Trophoblast cell (in vitro differentiated cells and primary cell): ENCODE results near the gene HAX1.
"Not testable (repeated sequence)": the region's sequence is repeated elsewhere in the genome, so short reads cannot be mapped to it uniquely, and the experiment has no call there.

Experiments
- DNase-seq, 2 donors: peaks; one replicate each; pipeline ENCODE4 v3.0.0-alpha.2; 2016
- H2AFZ ChIP-seq: 2 replicates; pipeline ENCODE4 v1.6.1; 2013; ENCODE audit warnings: low read length, moderate library complexity, mild to moderate bottlenecking; ENCODE audit not compliant: insufficient read depth, poor library complexity
- H2AK5ac ChIP-seq: 2 replicates; pipeline ENCODE4 v1.6.1; 2013; ENCODE audit warnings: mild to moderate bottlenecking, low read length
- H2BK120ac ChIP-seq: 2 replicates; pipeline ENCODE4 v1.6.1; 2013; ENCODE audit warnings: low read length, mild to moderate bottlenecking, moderate library complexity; ENCODE audit not compliant: insufficient read depth, poor library complexity
- H2BK12ac ChIP-seq: 2 replicates; pipeline ENCODE4 v1.6.1; 2013; ENCODE audit warnings: mild to moderate bottlenecking, low read length, moderate library complexity
- H2BK5ac ChIP-seq: 2 replicates; pipeline ENCODE4 v1.6.1; 2013; ENCODE audit warnings: low read length, low read depth, moderate library complexity, mild to moderate bottlenecking; ENCODE audit not compliant: poor library complexity
- H3K14ac ChIP-seq: 2 replicates; pipeline ENCODE4 v1.6.1; 2013; ENCODE audit warnings: mild to moderate bottlenecking, low read length
- H3K18ac ChIP-seq: 2 replicates; pipeline ENCODE4 v1.6.1; 2013; ENCODE audit warnings: mild to moderate bottlenecking, low read length
- H3K23ac ChIP-seq: 2 replicates; pipeline ENCODE4 v1.6.1; 2013; ENCODE audit warnings: low read length
- H3K27ac ChIP-seq: 2 replicates; pipeline ENCODE4 v1.5.1; 2013; ENCODE audit warnings: low read depth, mild to moderate bottlenecking, inconsistent platforms, low read length, moderate library complexity
- H3K27me3 ChIP-seq: 2 replicates; pipeline ENCODE4 v1.6.1; 2013; ENCODE audit warnings: inconsistent platforms, mild to moderate bottlenecking, low read length, moderate library complexity; ENCODE audit not compliant: insufficient read depth
- H3K36me3 ChIP-seq, 2 experiments: 1 replicate in 1 of 2; 2 replicates in 1 of 2; pipeline ENCODE4 v1.6.1; 2013; ENCODE audit warnings: low read length in 2 of 2, mild to moderate bottlenecking in 2 of 2, moderate library complexity in 1 of 2; ENCODE audit not compliant: insufficient read depth in 2 of 2, control insufficient read depth in 1 of 2
- H3K4ac ChIP-seq: 2 replicates; pipeline ENCODE4 v1.6.1; 2013; ENCODE audit warnings: low read depth, mild to moderate bottlenecking, low read length, moderate library complexity
- H3K4me1 ChIP-seq, 2 experiments: 1 replicate in 1 of 2; 2 replicates in 1 of 2; pipeline ENCODE4 v1.6.1; 2013; ENCODE audit warnings: low read length in 2 of 2, mild to moderate bottlenecking in 2 of 2, moderate library complexity in 1 of 2; ENCODE audit not compliant: insufficient read depth in 2 of 2, control insufficient read depth in 1 of 2
- H3K4me2 ChIP-seq: 2 replicates; pipeline ENCODE4 v1.6.1; 2013; ENCODE audit warnings: inconsistent platforms, mild to moderate bottlenecking, low read length, moderate library complexity
- H3K4me3 ChIP-seq: 2 replicates; pipeline ENCODE4 v1.5.1; 2013; ENCODE audit warnings: mild to moderate bottlenecking, low read depth, low read length, inconsistent platforms
- H3K79me1 ChIP-seq: one replicate; pipeline ENCODE4 v1.6.1; 2013; ENCODE audit warnings: low read length
- H3K79me2 ChIP-seq: 2 replicates; pipeline ENCODE4 v1.6.1; 2013; ENCODE audit warnings: low read length, mild to moderate bottlenecking; ENCODE audit not compliant: control insufficient read depth, insufficient read depth, poor library complexity
- H3K9ac ChIP-seq: 2 replicates; pipeline ENCODE4 v1.6.1; 2013; ENCODE audit warnings: mild to moderate bottlenecking, low read length
- H3K9me3 ChIP-seq: 2 replicates; pipeline ENCODE4 v1.6.1; 2013; ENCODE audit warnings: low read depth, mild to moderate bottlenecking, control low read depth, inconsistent platforms, low read length; ENCODE audit not compliant: insufficient read depth
- H4K12ac ChIP-seq: 2 replicates; pipeline ENCODE4 v1.6.1; 2013; ENCODE audit warnings: low read depth, mild to moderate bottlenecking, low read length, moderate library complexity
- H4K8ac ChIP-seq: 2 replicates; pipeline ENCODE4 v1.6.1; 2013; ENCODE audit warnings: low read depth, mild to moderate bottlenecking, low read length, moderate library complexity
- H4K91ac ChIP-seq: one replicate; pipeline ENCODE4 v1.6.1; 2013; ENCODE audit warnings: low read depth, mild to moderate bottlenecking, low read length, moderate library complexity
- WGBS: extraction: QIAGEN DNeasy Blood & Tissue Kit; methylation state at CpG from one replicate; pipeline ENCODE4 v1.1.7; 2013; ENCODE audit warnings: missing lambda C conversion rate; ENCODE audit not compliant: insufficient read length, insufficient coverage; ENCODE audit errors: extremely low coverage; 5-methylcytosine and 5-hydroxymethylcytosine counted together

HAX1 gene

DNA sequence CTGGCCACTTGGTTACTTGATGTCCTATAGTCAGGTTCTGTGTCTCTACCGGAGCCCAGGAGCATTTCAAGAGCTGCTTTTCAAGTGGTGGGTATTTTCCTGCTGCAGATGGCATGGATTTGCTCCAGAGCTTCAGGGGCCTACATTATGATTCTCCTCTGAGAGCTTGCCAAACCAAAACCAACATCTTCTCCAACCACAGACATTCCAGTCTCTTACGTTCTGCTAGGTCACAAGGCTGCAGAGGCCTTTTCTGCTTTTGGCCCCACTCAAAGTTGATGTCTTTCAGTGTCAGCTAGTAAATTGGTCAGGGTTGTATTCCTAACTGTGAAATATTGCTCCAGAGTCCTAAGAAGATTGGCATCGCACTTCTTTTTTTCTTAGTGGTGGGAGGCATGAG, 33.7 kb downstream of the HAX1 start:
- Histone ChIP-seq H2AK5ac (no peak overlapping the region), H3K36me3 (no peaks in the 10 kb centered on the region), H3K27ac (no peak overlapping the region), H4K8ac (no peak overlapping the region), H3K18ac (no peak overlapping the region), H3K4me2 (no peak overlapping the region), H3K23ac (no peak overlapping the region), H3K9me3 (peaks cover 2% of the 10 kb centered on the region), H3K4me1 (no peaks in the 10 kb centered on the region), H3K27me3 (no peaks in the 10 kb centered on the region), H3K14ac (no peak overlapping the region), H3K9ac (no peak overlapping the region), H3K4ac (no peak overlapping the region), H3K79me1 (no peaks in the 10 kb centered on the region), H3K4me3 (no peak overlapping the region), H3K79me2 (no peaks in the 10 kb centered on the region), H2BK5ac (no peak overlapping the region), H2AFZ (no peak overlapping the region), H2BK12ac (no peak overlapping the region), H4K12ac (no peak overlapping the region), H2BK120ac (no peak overlapping the region), H4K91ac (no peak overlapping the region)
- no peak for DNase-seq
- WGBS: no CpG with 5 or more reads among the region's 3 CpGs

DNA sequence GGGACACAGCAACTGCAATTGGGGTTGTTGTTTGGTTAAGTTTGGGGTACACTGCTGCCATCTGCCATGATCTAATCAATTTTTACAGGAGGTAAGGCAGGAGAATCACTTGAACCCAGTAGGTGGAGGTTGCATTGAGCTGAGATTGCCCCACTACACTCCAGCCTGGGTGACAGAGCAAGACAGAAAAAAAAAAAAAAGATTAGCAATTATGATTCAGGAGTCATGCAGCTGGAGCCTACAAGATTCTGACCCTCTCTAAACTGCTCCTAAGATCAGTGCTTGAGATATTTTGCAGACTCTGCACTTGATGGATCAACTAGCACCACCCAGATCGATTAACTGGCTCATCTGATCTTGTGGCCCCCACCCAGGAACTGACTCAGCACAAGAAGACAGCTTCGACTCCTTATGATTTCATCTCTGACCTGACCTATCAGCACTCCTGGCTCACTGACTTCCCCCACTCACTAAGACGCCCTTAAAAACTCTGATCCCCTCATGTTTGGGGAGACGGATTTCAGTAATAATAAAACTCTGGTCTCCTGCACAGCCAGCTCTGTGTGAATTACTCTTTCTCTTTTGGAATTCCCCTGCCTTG, 35.3 kb downstream of the HAX1 start:
- not testable (repeated sequence) for H2BK5ac ChIP-seq, H3K18ac ChIP-seq
- WGBS: no CpG with 5 or more reads among the region's 4 CpGs

DNA sequence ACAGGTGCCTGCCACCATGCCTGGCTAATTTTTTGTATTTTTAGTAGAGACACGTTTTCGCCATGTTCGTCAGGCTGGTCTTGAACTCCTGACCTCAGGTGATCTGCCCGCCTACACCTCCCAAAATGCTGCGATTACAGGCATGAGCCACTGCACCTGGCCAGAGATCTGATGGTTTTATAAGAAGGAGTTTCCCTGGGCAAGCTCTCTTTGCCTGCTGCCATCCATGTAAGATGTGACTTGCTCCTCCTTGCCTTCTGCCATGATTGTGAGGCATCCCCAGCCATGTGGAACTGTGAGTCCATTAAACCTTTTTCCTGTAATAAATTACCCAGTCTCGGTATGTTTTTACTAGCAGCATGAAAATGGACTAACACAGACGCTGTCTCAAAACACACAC, 36.7 kb downstream of the HAX1 start:
- H3K23ac ChIP-seq, H3K4ac ChIP-seq, H4K91ac ChIP-seq, H3K4me1 ChIP-seq, H3K4me2 ChIP-seq, H3K79me2 ChIP-seq, H3K79me1 ChIP-seq, H2AFZ ChIP-seq, H2AK5ac ChIP-seq, H3K36me3 ChIP-seq, H3K27me3 ChIP-seq, H3K4me3 ChIP-seq, H4K8ac ChIP-seq, H2BK12ac ChIP-seq, H3K9ac ChIP-seq, H3K14ac ChIP-seq, H3K27ac ChIP-seq, H3K18ac ChIP-seq, H2BK5ac ChIP-seq, H4K12ac ChIP-seq, H3K9me3 ChIP-seq, DNase-seq, H2BK120ac ChIP-seq: not testable (repeated sequence)
- no CpG with 5 or more reads among the region's 7 CpGs for WGBS

More for the DNA sequence above, 35.3 kb downstream of the HAX1 start:
- not testable (repeated sequence) for H3K4me1 ChIP-seq, H3K4ac ChIP-seq, H3K4me2 ChIP-seq, H4K8ac ChIP-seq, H3K4me3 ChIP-seq, H3K9me3 ChIP-seq, H3K79me2 ChIP-seq, H3K27me3 ChIP-seq, H3K36me3 ChIP-seq, H3K27ac ChIP-seq, DNase-seq, H3K79me1 ChIP-seq, H3K23ac ChIP-seq, H2AK5ac ChIP-seq, H3K9ac ChIP-seq, H4K12ac ChIP-seq, H4K91ac ChIP-seq, H2BK12ac ChIP-seq, H3K14ac ChIP-seq, H2BK120ac ChIP-seq, H2AFZ ChIP-seq

DNA sequence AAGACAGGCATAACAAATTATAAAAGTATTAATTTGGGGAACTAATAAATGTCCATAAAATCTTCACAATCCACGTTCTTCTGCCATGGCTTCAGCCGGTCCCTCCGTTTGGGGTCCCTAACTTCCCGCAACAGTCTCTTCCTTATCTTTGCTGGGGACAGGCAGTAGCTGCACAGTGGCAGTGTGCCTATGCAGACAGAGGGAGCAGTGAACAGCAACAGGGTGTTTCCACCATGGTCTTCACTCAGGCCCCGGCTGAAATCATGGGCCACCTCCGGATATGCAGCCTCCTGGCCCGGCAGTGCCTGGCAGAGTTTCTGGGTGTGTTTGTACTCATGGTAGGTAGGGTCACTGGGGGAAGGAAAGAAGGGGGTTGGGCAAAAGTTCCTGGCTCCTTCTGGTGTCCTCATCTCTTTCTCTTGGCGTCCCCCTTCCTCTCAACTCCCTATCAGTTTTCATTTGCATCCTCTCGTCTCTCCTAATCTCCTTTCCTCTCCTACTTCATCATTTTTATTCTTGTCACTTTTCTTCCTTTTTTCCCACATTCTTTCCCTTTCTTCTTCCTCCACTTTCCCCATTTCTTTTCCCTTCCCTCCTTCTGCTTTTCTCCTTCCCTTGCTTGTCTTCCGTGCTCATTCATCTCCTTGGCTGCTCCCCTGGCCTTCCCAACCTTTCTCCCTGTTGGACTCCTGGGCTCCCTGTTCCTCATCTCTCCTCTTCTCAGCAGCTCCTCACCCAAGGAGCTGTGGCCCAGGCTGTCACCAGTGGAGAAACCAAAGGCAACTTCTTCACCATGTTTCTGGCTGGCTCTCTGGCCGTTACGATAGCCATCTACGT, 40.0 kb downstream of the HAX1 start:
- H4K91ac ChIP-seq, H3K36me3 ChIP-seq, H4K12ac ChIP-seq, H3K9me3 ChIP-seq, DNase-seq, H4K8ac ChIP-seq, H3K79me2 ChIP-seq, H3K18ac ChIP-seq, H2AFZ ChIP-seq, H3K4me3 ChIP-seq, H2AK5ac ChIP-seq, H3K4ac ChIP-seq, H3K23ac ChIP-seq, H2BK120ac ChIP-seq, H3K79me1 ChIP-seq, H3K9ac ChIP-seq, H3K27me3 ChIP-seq, H3K4me1 ChIP-seq, H3K14ac ChIP-seq, H3K27ac ChIP-seq, H3K4me2 ChIP-seq, H2BK5ac ChIP-seq, H2BK12ac ChIP-seq: not testable (repeated sequence)
- no CpG with 5 or more reads among the region's 13 CpGs for WGBS
